ENCODE results near the gene CPN2.

DNA sequence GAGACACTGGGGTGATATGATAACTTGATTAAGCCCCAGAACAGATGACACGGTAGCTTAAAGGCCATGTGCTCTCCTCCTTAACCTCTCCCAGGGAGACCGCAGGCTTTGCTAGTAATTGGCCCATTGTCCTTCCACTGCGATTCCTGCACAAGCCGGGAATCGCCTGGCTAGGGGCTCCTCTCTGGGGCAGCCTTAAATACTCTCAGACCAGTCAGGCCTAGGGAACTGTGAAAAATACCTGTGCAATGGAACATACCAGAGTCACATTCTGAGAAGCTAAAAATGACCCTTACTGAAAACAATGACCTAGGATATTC lies 56.3 kb downstream of the CPN2 start:
- TF ChIP-seq NFYB (CRISPR knock-in tag; conservative IDR thresholded peaks at IDR 0.05; ENCODE audit: low read depth) (no peak), ESRRA (CRISPR knock-in tag; IDR thresholded peaks at IDR 0.05; ENCODE audit: borderline replicate concordance) (no peak), MXD4 (CRISPR knock-in tag; IDR thresholded peaks at IDR 0.05; ENCODE audit: borderline replicate concordance) (no peak), CREB1 (CRISPR knock-in tag; IDR thresholded peaks at IDR 0.05) (no peak), NR1H2 (CRISPR knock-in tag; IDR thresholded peaks at IDR 0.05) (no peak), CREM (CRISPR knock-in tag; IDR thresholded peaks at IDR 0.05) (no peak), FOXJ3 (CRISPR knock-in tag; IDR thresholded peaks at IDR 0.05; ENCODE audit: borderline replicate concordance) (no peak), GABPB1 (CRISPR knock-in tag; IDR thresholded peaks at IDR 0.05) (no peak)
- TF ChIP-seq, protein P1, sequence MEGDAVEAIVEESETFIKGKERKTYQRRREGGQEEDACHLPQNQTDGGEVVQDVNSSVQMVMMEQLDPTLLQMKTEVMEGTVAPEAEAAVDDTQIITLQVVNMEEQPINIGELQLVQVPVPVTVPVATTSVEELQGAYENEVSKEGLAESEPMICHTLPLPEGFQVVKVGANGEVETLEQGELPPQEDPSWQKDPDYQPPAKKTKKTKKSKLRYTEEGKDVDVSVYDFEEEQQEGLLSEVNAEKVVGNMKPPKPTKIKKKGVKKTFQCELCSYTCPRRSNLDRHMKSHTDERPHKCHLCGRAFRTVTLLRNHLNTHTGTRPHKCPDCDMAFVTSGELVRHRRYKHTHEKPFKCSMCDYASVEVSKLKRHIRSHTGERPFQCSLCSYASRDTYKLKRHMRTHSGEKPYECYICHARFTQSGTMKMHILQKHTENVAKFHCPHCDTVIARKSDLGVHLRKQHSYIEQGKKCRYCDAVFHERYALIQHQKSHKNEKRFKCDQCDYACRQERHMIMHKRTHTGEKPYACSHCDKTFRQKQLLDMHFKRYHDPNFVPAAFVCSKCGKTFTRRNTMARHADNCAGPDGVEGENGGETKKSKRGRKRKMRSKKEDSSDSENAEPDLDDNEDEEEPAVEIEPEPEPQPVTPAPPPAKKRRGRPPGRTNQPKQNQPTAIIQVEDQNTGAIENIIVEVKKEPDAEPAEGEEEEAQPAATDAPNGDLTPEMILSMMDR (IDR thresholded peaks at IDR 0.05) = no peak
- TF ChIP-seq, protein P2, sequence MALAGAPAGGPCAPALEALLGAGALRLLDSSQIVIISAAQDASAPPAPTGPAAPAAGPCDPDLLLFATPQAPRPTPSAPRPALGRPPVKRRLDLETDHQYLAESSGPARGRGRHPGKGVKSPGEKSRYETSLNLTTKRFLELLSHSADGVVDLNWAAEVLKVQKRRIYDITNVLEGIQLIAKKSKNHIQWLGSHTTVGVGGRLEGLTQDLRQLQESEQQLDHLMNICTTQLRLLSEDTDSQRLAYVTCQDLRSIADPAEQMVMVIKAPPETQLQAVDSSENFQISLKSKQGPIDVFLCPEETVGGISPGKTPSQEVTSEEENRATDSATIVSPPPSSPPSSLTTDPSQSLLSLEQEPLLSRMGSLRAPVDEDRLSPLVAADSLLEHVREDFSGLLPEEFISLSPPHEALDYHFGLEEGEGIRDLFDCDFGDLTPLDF (CRISPR knock-in tag; IDR thresholded peaks at IDR 0.05) = no peak
- TF ChIP-seq, protein P3, sequence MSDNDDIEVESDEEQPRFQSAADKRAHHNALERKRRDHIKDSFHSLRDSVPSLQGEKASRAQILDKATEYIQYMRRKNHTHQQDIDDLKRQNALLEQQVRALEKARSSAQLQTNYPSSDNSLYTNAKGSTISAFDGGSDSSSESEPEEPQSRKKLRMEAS (CRISPR knock-in tag; IDR thresholded peaks at IDR 0.05) = peak; percentile 63; the same call in 1 of the 2 replicates
- TF ChIP-seq, protein P4, sequence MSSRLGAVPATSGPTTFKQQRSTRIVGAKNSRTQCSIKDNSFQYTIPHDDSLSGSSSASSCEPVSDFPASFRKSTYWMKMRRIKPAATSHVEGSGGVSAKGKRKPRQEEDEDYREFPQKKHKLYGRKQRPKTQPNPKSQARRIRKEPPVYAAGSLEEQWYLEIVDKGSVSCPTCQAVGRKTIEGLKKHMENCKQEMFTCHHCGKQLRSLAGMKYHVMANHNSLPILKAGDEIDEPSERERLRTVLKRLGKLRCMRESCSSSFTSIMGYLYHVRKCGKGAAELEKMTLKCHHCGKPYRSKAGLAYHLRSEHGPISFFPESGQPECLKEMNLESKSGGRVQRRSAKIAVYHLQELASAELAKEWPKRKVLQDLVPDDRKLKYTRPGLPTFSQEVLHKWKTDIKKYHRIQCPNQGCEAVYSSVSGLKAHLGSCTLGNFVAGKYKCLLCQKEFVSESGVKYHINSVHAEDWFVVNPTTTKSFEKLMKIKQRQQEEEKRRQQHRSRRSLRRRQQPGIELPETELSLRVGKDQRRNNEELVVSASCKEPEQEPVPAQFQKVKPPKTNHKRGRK (CRISPR knock-in tag; IDR thresholded peaks at IDR 0.05; ENCODE audit: borderline replicate concordance) = no peak
- TF ChIP-seq, protein P5, sequence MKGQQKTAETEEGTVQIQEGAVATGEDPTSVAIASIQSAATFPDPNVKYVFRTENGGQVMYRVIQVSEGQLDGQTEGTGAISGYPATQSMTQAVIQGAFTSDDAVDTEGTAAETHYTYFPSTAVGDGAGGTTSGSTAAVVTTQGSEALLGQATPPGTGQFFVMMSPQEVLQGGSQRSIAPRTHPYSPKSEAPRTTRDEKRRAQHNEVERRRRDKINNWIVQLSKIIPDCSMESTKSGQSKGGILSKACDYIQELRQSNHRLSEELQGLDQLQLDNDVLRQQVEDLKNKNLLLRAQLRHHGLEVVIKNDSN (CRISPR knock-in tag; IDR thresholded peaks at IDR 0.05) = no peak

Measured in WTC11 (cell line).